ENCODE data around the gene GAS2L2.
A peak's percentile ranks its signal among the peaks of the same experiment; 100 is the strongest.

The GAS2L2 gene

DNA sequence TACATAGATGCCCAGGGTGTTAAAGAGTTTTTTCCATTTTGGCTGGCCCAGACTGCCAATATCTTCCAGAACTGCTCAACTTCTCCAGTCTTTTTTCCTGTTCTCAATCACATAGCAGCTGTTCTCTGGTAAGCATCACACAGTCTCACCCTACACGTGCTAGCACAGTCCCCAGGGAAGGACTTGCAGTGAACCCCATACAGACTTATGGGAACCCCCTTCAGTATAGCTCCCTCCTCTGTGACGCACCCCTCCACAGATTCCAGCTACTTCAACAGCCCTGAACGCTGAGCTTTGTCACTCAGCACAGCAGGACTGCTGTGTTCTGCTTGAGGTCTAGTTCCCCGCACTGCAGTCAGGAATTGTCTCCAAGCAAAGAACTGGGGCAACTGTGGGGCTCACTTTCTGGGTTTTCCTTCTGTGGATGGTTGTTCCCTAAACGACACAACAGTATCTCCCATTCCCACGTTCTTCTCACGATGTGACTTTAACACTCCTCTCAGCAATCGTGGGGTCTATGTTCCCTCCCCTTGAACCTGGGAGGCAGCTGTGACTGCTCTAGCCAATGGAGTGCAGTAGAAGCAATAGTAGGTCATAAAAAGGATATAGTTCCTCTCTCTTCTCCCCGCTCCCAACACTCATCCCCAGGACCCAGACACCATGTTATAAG lies 38.8 kb upstream of the GAS2L2 start:
- H3K9me3 ChIP-seq (ENCODE audit: control insufficient read depth in 2 of 2, low read length in 2 of 2) = no peaks in the 10 kb centered on the region
- peaks cover 24 to 60% of the 10 kb centered on the region in 2 donors for H3K4me1 ChIP-seq (ENCODE audit: control insufficient read depth in 2 of 2, insufficient read depth in 2 of 2, low read length in 2 of 2)
- no peak overlapping the region for H3K4me3 ChIP-seq (ENCODE audit: low read length in 2 of 2)
- H3K9ac ChIP-seq (ENCODE audit: low read depth in 1 of 2, low read length in 2 of 2) = no peak overlapping the region
- peaks cover 0 to 7% of the 10 kb centered on the region in 2 donors for H3K27me3 ChIP-seq (ENCODE audit: control insufficient read depth in 2 of 2, insufficient read depth in 2 of 2, low read length in 2 of 2)
- H3K36me3 ChIP-seq (ENCODE audit: control insufficient read depth in 2 of 2, insufficient read depth in 2 of 2, low read length in 2 of 2) = no peaks in the 10 kb centered on the region
- H3K27ac ChIP-seq (ENCODE audit: low read depth in 2 of 2, low read length in 2 of 2) = no peak overlapping the region

DNA sequence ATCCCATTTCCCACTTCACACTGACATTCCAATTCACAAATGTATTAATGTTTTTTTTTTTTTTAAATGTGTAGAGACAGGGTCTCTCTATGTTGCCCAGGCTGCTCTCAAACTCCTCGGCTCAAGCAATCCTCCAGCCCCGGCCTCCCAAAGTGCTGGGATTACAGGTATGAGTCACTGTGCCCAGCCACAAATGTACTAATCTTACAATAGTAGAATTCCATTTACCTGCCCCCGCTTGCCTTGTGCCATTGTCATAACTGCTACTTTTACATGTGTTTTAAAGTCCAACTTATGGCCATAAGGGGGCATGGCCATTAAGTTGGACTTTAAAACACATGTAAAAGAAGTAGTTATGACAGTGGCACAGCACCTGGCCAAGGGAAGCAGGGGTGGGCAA lies 37.8 kb upstream of the GAS2L2 start:
- no peak overlapping the region for H3K9ac ChIP-seq (ENCODE audit: low read depth in 1 of 2, low read length in 2 of 2)
- no peak overlapping the region for H3K4me3 ChIP-seq (ENCODE audit: low read length in 2 of 2)
- H3K27me3 ChIP-seq (ENCODE audit: control insufficient read depth in 2 of 2, insufficient read depth in 2 of 2, low read length in 2 of 2) = peaks cover 0 to 6% of the 10 kb centered on the region in 2 donors
- H3K9me3 ChIP-seq (ENCODE audit: control insufficient read depth in 2 of 2, low read length in 2 of 2) = no peaks in the 10 kb centered on the region
- no peaks in the 10 kb centered on the region for H3K36me3 ChIP-seq (ENCODE audit: control insufficient read depth in 2 of 2, insufficient read depth in 2 of 2, low read length in 2 of 2)
- peak overlapping the region in 1 of 2 donors; percentile 28 for H3K27ac ChIP-seq (ENCODE audit: low read depth in 2 of 2, low read length in 2 of 2)
- H3K4me1 ChIP-seq (ENCODE audit: control insufficient read depth in 2 of 2, insufficient read depth in 2 of 2, low read length in 2 of 2) = peaks cover 20 to 61% of the 10 kb centered on the region in 2 donors

DNA sequence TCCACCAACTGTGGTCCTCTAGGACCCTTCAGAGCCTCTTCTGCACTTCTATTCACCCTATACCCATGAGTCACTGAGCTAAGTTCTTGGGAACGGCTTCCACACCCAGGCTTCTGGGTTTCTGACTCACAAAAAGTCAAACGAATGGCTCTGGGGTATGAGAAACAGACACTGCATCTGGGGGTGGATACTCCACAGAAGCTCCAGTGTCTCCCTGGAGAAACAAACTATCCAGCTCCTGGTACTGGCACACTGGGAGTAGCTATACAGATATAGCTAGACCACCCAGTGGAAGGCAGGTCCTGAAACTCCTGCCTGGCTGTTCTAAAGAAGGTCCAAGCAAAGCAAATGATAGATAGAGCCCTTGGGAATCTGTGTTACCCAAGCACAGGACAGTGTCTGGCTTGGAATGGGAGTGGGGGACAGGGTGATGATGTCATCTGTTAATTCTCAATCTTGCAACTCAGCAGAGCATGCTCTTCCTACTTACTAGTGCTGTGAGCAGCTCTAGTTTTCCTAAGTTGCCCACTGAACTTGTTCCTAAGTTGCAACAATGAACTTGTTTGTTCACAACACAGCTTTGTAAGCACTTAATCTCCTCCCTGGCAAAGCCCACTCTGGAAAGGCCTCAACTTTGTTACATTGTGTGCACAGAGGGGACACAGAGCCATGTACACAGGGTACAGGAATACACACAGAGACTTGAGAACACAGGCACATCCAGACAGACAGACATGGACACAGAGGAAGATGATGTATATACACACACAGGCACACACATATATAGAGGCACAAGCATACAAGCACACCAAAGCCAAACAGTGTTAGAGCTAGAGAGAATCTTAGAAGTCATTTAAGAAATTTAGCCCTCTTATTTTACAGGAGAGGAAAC lies 35.7 kb upstream of the GAS2L2 start:
- Histone ChIP-seq H3K4me3 (ENCODE audit: low read length in 2 of 2) (no peak overlapping the region), H3K27ac (ENCODE audit: low read depth in 2 of 2, low read length in 2 of 2) (peak overlapping the region; percentile 66 to 79), H3K4me1 (ENCODE audit: control insufficient read depth in 2 of 2, insufficient read depth in 2 of 2, low read length in 2 of 2) (peaks cover 19 to 66% of the 10 kb centered on the region in 2 donors)

DNA sequence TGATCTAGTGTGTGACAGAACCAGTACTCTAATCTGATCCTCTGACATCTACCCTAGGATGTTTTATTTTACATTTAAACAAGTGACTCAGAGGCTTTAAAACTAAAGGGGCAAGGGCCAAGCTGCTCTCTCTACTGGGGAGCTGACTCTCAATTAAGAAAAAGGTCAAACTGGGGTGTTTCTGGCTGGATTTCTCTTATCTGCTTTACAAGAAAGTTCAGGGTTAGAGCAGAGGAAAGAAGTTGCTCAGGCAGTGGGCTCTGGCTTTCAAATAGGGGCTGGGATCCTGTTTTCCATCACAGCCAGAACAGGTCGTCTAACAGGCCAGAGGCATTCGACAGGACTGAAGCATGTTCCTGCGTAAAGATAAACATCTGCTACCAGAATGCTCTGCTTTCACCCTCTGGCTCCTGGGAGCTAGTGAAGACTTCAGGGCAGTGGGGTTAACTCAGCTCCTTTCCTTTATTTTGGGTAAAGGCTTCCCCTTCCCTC lies 33.9 kb upstream of the GAS2L2 start:
- H3K36me3 ChIP-seq (ENCODE audit: control insufficient read depth in 2 of 2, insufficient read depth in 2 of 2, low read length in 2 of 2) = no peaks in the 10 kb centered on the region
- H3K4me3 ChIP-seq (ENCODE audit: low read length in 2 of 2) = no peak overlapping the region
- no peaks in the 10 kb centered on the region for H3K27me3 ChIP-seq (ENCODE audit: control insufficient read depth in 2 of 2, insufficient read depth in 2 of 2, low read length in 2 of 2)
- H3K4me1 ChIP-seq (ENCODE audit: control insufficient read depth in 2 of 2, insufficient read depth in 2 of 2, low read length in 2 of 2) = peaks cover 24 to 63% of the 10 kb centered on the region in 2 donors
- peak overlapping the region in 1 of 2 donors; percentile 37 for H3K9ac ChIP-seq (ENCODE audit: low read depth in 1 of 2, low read length in 2 of 2)
- H3K27ac ChIP-seq (ENCODE audit: low read depth in 2 of 2, low read length in 2 of 2) = peak overlapping the region; percentile 66 to 73
- no peaks in the 10 kb centered on the region for H3K9me3 ChIP-seq (ENCODE audit: control insufficient read depth in 2 of 2, low read length in 2 of 2)

More for the DNA sequence above, 35.7 kb upstream of the GAS2L2 start:
- Histone ChIP-seq H3K36me3 (ENCODE audit: control insufficient read depth in 2 of 2, insufficient read depth in 2 of 2, low read length in 2 of 2) (no peaks in the 10 kb centered on the region), H3K9me3 (ENCODE audit: control insufficient read depth in 2 of 2, low read length in 2 of 2) (no peaks in the 10 kb centered on the region), H3K27me3 (ENCODE audit: control insufficient read depth in 2 of 2, insufficient read depth in 2 of 2, low read length in 2 of 2) (no peaks in the 10 kb centered on the region), H3K9ac (ENCODE audit: low read depth in 1 of 2, low read length in 2 of 2) (peak overlapping the region in 1 of 2 donors; percentile 30)

DNA sequence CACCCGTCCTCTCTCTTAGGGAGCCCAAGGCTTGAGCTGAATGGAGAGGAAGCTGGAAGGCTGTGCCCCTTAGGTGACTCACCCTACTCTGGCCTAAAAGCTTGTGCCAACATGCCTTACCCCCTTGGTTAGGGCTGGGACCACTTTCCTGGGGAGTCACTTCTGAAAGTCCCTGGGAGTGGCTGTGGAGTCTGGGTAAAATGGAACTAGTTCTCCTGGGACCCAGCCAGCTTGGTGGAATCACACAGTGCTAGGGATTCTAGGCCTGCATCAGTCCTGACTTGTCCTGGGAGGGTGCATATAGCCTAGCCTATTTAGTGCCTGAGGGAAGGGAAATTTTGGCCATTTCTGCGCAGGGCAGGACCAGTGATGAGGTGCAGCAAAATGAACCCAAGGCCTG lies 31.9 kb upstream of the GAS2L2 start:
- Histone ChIP-seq H3K27ac (ENCODE audit: low read depth in 2 of 2, low read length in 2 of 2) (peak overlapping the region; percentile 90 to 95), H3K9ac (ENCODE audit: low read depth in 1 of 2, low read length in 2 of 2) (no peak overlapping the region), H3K4me1 (ENCODE audit: control insufficient read depth in 2 of 2, insufficient read depth in 2 of 2, low read length in 2 of 2) (peaks cover 24 to 55% of the 10 kb centered on the region in 2 donors), H3K9me3 (ENCODE audit: control insufficient read depth in 2 of 2, low read length in 2 of 2) (no peaks in the 10 kb centered on the region), H3K27me3 (ENCODE audit: control insufficient read depth in 2 of 2, insufficient read depth in 2 of 2, low read length in 2 of 2) (no peaks in the 10 kb centered on the region), H3K4me3 (ENCODE audit: low read length in 2 of 2) (no peak overlapping the region), H3K36me3 (ENCODE audit: control insufficient read depth in 2 of 2, insufficient read depth in 2 of 2, low read length in 2 of 2) (no peaks in the 10 kb centered on the region)

DNA sequence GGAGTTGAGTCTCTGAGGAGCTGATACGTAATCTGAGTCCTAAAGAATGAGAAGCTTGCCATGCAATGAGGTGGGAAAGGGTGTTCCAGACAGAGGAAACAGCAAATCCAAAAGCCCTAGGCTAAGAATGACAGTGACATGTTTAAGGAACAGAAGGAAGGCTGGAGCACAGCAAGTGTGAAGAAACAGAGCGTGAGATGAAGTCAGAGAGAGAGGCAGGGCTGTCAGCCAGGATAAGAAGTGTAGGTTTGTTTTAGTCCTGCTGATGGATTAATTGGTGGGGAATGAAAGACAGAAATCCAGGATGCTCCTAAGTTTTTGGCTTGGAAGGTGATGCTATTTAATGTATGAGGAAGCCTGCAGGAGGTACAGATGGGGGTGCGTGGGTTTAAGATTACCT lies 27.9 kb upstream of the GAS2L2 start:
- no peak overlapping the region for H3K27ac ChIP-seq (ENCODE audit: low read depth in 2 of 2, low read length in 2 of 2)
- H3K9ac ChIP-seq (ENCODE audit: low read depth in 1 of 2, low read length in 2 of 2) = no peak overlapping the region
- H3K9me3 ChIP-seq (ENCODE audit: control insufficient read depth in 2 of 2, low read length in 2 of 2) = no peaks in the 10 kb centered on the region
- H3K4me3 ChIP-seq (ENCODE audit: low read length in 2 of 2) = no peak overlapping the region
- H3K27me3 ChIP-seq (ENCODE audit: control insufficient read depth in 2 of 2, insufficient read depth in 2 of 2, low read length in 2 of 2) = no peaks in the 10 kb centered on the region
- H3K36me3 ChIP-seq (ENCODE audit: control insufficient read depth in 2 of 2, insufficient read depth in 2 of 2, low read length in 2 of 2) = peaks cover 5 to 8% of the 10 kb centered on the region in 2 donors
- H3K4me1 ChIP-seq (ENCODE audit: control insufficient read depth in 2 of 2, insufficient read depth in 2 of 2, low read length in 2 of 2) = peaks cover 17 to 33% of the 10 kb centered on the region in 2 donors

DNA sequence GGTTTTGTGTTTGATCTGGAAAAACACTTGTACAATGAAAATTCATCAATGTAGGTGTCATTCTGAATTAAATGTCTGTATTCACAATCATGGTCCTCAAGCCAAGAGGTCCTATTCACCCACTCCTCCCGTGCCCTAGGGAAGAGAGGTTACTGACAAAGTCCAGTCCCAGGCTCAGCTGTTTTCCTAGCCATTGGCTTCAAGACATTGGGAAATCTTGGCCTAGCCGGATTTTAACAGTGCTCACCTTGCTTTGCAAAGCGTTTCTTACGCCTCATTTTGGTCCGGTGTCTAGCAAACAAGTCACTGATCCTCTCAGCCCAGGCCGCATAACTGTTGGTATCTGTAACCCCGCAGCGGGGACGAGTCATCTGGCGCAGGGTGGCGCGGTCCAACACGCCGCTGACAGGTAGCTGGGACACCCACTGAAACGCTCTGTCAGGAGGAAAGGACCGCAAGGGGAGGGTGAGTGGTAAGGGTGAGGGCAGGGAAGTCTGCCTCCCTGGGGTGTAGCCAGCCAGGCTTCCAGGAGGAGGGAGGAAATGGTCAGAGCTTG lies 25.7 kb upstream of the GAS2L2 start:
- no peak overlapping the region for H3K9ac ChIP-seq (ENCODE audit: low read depth in 1 of 2, low read length in 2 of 2)
- H3K36me3 ChIP-seq (ENCODE audit: control insufficient read depth in 2 of 2, insufficient read depth in 2 of 2, low read length in 2 of 2) = peaks cover 5 to 8% of the 10 kb centered on the region in 2 donors
- no peaks in the 10 kb centered on the region for H3K9me3 ChIP-seq (ENCODE audit: control insufficient read depth in 2 of 2, low read length in 2 of 2)
- H3K4me1 ChIP-seq (ENCODE audit: control insufficient read depth in 2 of 2, insufficient read depth in 2 of 2, low read length in 2 of 2) = peaks cover 28 to 40% of the 10 kb centered on the region in 2 donors
- no peaks in the 10 kb centered on the region for H3K27me3 ChIP-seq (ENCODE audit: control insufficient read depth in 2 of 2, insufficient read depth in 2 of 2, low read length in 2 of 2)
- H3K27ac ChIP-seq (ENCODE audit: low read depth in 2 of 2, low read length in 2 of 2) = no peak overlapping the region
- H3K4me3 ChIP-seq (ENCODE audit: low read length in 2 of 2) = no peak overlapping the region

DNA sequence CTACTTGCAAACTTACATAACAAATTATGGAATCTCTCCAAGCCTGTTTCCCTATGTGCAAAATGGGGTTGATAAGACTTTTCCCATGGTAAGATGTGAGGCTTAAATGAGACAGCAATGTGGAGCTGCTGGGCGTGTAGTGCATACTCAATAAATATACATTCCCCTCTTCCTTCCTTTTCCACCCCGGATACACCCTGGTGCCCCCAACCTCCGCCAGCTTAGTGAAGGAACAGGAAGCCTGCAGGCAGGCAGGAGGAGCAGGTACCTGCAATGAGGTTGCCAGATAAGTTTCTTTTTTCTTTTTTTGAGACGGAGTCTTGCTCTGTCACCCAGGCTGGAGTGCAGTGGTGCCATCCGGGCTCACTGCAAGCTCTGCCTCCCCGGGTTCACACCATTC lies 22.5 kb upstream of the GAS2L2 start:
- Histone ChIP-seq H3K9me3 (ENCODE audit: control insufficient read depth in 2 of 2, low read length in 2 of 2) (no peaks in the 10 kb centered on the region), H3K27ac (ENCODE audit: low read depth in 2 of 2, low read length in 2 of 2) (peak overlapping the region; percentile 65 to 78), H3K27me3 (ENCODE audit: control insufficient read depth in 2 of 2, insufficient read depth in 2 of 2, low read length in 2 of 2) (no peaks in the 10 kb centered on the region), H3K36me3 (ENCODE audit: control insufficient read depth in 2 of 2, insufficient read depth in 2 of 2, low read length in 2 of 2) (peaks cover 5 to 8% of the 10 kb centered on the region in 2 donors), H3K4me3 (ENCODE audit: low read length in 2 of 2) (no peak overlapping the region), H3K9ac (ENCODE audit: low read depth in 1 of 2, low read length in 2 of 2) (peak overlapping the region in 1 of 2 donors; percentile 45), H3K4me1 (ENCODE audit: control insufficient read depth in 2 of 2, insufficient read depth in 2 of 2, low read length in 2 of 2) (peaks cover 28 to 29% of the 10 kb centered on the region in 2 donors)

DNA sequence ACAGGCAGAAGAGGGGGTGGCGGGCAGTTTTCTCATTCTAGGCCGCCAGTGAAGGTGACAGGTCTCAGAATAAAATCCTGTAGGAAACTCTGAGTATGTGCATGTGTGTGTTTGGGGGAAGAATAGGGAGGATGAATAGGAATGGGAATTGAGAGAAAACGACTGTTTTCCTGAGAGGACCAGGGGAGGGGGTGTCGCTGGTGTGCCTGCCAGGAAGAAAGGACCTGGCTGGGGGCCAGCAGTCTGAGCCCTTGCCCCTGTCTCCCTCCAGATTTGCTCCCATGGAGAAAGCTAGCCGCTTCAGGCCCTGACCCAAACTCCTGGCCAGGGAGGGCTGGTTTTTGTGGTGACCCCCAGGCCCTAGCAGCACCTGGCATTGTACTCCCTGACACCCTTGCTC lies 22.0 kb upstream of the GAS2L2 start:
- peak overlapping the region; percentile 17 to 45 for H3K9ac ChIP-seq (ENCODE audit: low read depth in 1 of 2, low read length in 2 of 2)
- no peaks in the 10 kb centered on the region for H3K9me3 ChIP-seq (ENCODE audit: control insufficient read depth in 2 of 2, low read length in 2 of 2)
- peak overlapping the region; percentile 65 to 78 for H3K27ac ChIP-seq (ENCODE audit: low read depth in 2 of 2, low read length in 2 of 2)
- H3K4me1 ChIP-seq (ENCODE audit: control insufficient read depth in 2 of 2, insufficient read depth in 2 of 2, low read length in 2 of 2) = peaks cover 28 to 29% of the 10 kb centered on the region in 2 donors
- H3K4me3 ChIP-seq (ENCODE audit: low read length in 2 of 2) = peak overlapping the region in 1 of 2 donors; percentile 9
- H3K27me3 ChIP-seq (ENCODE audit: control insufficient read depth in 2 of 2, insufficient read depth in 2 of 2, low read length in 2 of 2) = no peaks in the 10 kb centered on the region
- peaks cover 5 to 8% of the 10 kb centered on the region in 2 donors for H3K36me3 ChIP-seq (ENCODE audit: control insufficient read depth in 2 of 2, insufficient read depth in 2 of 2, low read length in 2 of 2)
